Duodenal mucosa (tissue), 2 donors: Measurements from ENCODE around the gene ZNF653.
"Not testable (repeated sequence)": the region's sequence is repeated elsewhere in the genome, so short reads cannot be mapped to it uniquely, and the experiment has no call there.

Experiments used
- H3K27ac ChIP-seq: one replicate; pipeline ENCODE4 v1.7.0; 2013; ENCODE audit warnings: low read depth, low read length
- H3K27me3 ChIP-seq, 2 donors: one replicate each; pipeline ENCODE4 v1.7.0; 2013; ENCODE audit warnings: low read length in 2 of 2, control low read depth in 1 of 2; ENCODE audit not compliant: insufficient read depth in 2 of 2, control insufficient read depth in 1 of 2
- H3K36me3 ChIP-seq, 2 donors: one replicate each; pipeline ENCODE4 v1.7.0; 2013; ENCODE audit warnings: low read length in 2 of 2, control low read depth in 1 of 2; ENCODE audit not compliant: insufficient read depth in 2 of 2, control insufficient read depth in 1 of 2
- H3K4me1 ChIP-seq, 2 donors: one replicate each; pipeline ENCODE4 v1.7.0; 2013; ENCODE audit warnings: low read length in 2 of 2, control low read depth in 1 of 2; ENCODE audit not compliant: insufficient read depth in 2 of 2, control insufficient read depth in 1 of 2
- H3K4me3 ChIP-seq, 2 donors: one replicate each; pipeline ENCODE4 v1.7.0; 2013; ENCODE audit warnings: low read length in 2 of 2, low read depth in 1 of 2
- H3K9ac ChIP-seq, 2 donors: one replicate each; pipeline ENCODE4 v1.7.0; 2013; ENCODE audit warnings: low read length in 2 of 2, low read depth in 1 of 2
- H3K9me3 ChIP-seq, 2 donors: one replicate each; pipeline ENCODE4 v1.7.0; 2013; ENCODE audit warnings: low read length in 2 of 2, control low read depth in 1 of 2; ENCODE audit not compliant: control insufficient read depth in 1 of 2

The ZNF653 gene

GRCh38 chr19:11456659-11457058 is 49.0 kb downstream of the ZNF653 start:
- Histone ChIP-seq H3K9me3 (no peaks in the 10 kb centered on the region), H3K4me3 (no peak overlapping the region), H3K27me3 (no peaks in the 10 kb centered on the region), H3K36me3 (no peaks in the 10 kb centered on the region), H3K9ac (no peak overlapping the region), H3K4me1 (no peaks in the 10 kb centered on the region), H3K27ac (no peak overlapping the region)

- H3K9me3 ChIP-seq, H3K27me3 ChIP-seq, H3K27ac ChIP-seq, H3K36me3 ChIP-seq, H3K4me3 ChIP-seq, H3K4me1 ChIP-seq, H3K9ac ChIP-seq: not testable (repeated sequence)
Observed at GRCh38 chr19:11455233-11455554, 50.4 kb downstream of the ZNF653 start.

- Histone ChIP-seq H3K4me1 (no peaks in the 10 kb centered on the region), H3K9me3 (no peaks in the 10 kb centered on the region), H3K27me3 (no peaks in the 10 kb centered on the region), H3K27ac (no peak overlapping the region), H3K9ac (no peak overlapping the region), H3K36me3 (peaks cover 0 to 14% of the 10 kb centered on the region in 2 donors), H3K4me3 (no peak overlapping the region)
Observed at GRCh38 chr19:11453468-11454341, 51.9 kb downstream of the ZNF653 start.

GRCh38 chr19:11452620-11453310 is 52.9 kb downstream of the ZNF653 start:
- H3K9ac ChIP-seq, result no peak overlapping the region
- no peak overlapping the region for H3K4me3 ChIP-seq
- no peaks in the 10 kb centered on the region for H3K4me1 ChIP-seq
- H3K27ac ChIP-seq, result no peak overlapping the region
- no peaks in the 10 kb centered on the region for H3K9me3 ChIP-seq
- H3K36me3 ChIP-seq, result peaks cover 0 to 23% of the 10 kb centered on the region in 2 donors
- H3K27me3 ChIP-seq, result no peaks in the 10 kb centered on the region

- Histone ChIP-seq H3K9ac (no peak overlapping the region), H3K27ac (no peak overlapping the region), H3K4me1 (no peaks in the 10 kb centered on the region), H3K4me3 (no peak overlapping the region), H3K9me3 (no peaks in the 10 kb centered on the region), H3K36me3 (peaks cover 0 to 31% of the 10 kb centered on the region in 2 donors), H3K27me3 (no peaks in the 10 kb centered on the region)
Observed at GRCh38 chr19:11451871-11452619, 53.6 kb downstream of the ZNF653 start.

GRCh38 chr19:11451327-11451870 is 54.2 kb downstream of the ZNF653 start:
- Histone ChIP-seq H3K36me3 (peaks cover 0 to 33% of the 10 kb centered on the region in 2 donors), H3K27me3 (no peaks in the 10 kb centered on the region), H3K27ac (no peak overlapping the region), H3K9ac (no peak overlapping the region), H3K4me1 (no peaks in the 10 kb centered on the region), H3K4me3 (no peak overlapping the region), H3K9me3 (no peaks in the 10 kb centered on the region)

- peaks cover 0 to 37% of the 10 kb centered on the region in 2 donors for H3K36me3 ChIP-seq
- H3K27me3 ChIP-seq, result no peaks in the 10 kb centered on the region
- no peak overlapping the region for H3K4me3 ChIP-seq
- H3K4me1 ChIP-seq, result no peaks in the 10 kb centered on the region
- no peaks in the 10 kb centered on the region for H3K9me3 ChIP-seq
- no peak overlapping the region for H3K27ac ChIP-seq
- no peak overlapping the region for H3K9ac ChIP-seq
Observed at GRCh38 chr19:11450570-11451326, 54.9 kb downstream of the ZNF653 start.

GRCh38 chr19:11448923-11449554 is 56.6 kb downstream of the ZNF653 start:
- no peaks in the 10 kb centered on the region for H3K9me3 ChIP-seq
- H3K27ac ChIP-seq, result no peak overlapping the region
- H3K9ac ChIP-seq, result no peak overlapping the region
- H3K4me1 ChIP-seq, result no peaks in the 10 kb centered on the region
- peaks cover 5 to 54% of the 10 kb centered on the region in 2 donors for H3K36me3 ChIP-seq
- H3K27me3 ChIP-seq, result no peaks in the 10 kb centered on the region
- H3K4me3 ChIP-seq, result no peak overlapping the region

- H3K36me3 ChIP-seq, result peaks cover 6 to 58% of the 10 kb centered on the region in 2 donors
- no peak overlapping the region for H3K9ac ChIP-seq
- no peaks in the 10 kb centered on the region for H3K4me1 ChIP-seq
- no peaks in the 10 kb centered on the region for H3K9me3 ChIP-seq
- no peak overlapping the region for H3K27ac ChIP-seq
- no peaks in the 10 kb centered on the region for H3K27me3 ChIP-seq
- no peak overlapping the region for H3K4me3 ChIP-seq
Observed at GRCh38 chr19:11448410-11448809, 57.2 kb downstream of the ZNF653 start.
